Activated gamma-delta T cell treated with anti-CD3 and anti-CD28 coated beads, Interleukin-2, amount 50 U/mL, for 16 hours (primary cell): ENCODE results near the gene RGS7.
"Not testable (repeated sequence)": the region's sequence is repeated elsewhere in the genome, so short reads cannot be mapped to it uniquely, and the experiment has no call there.

Experiments
- DNase-seq: peaks from one replicate; pipeline ENCODE4 v3.0.0-alpha.2; 2020; ENCODE audit warnings: low read depth

The RGS7 gene

DNA sequence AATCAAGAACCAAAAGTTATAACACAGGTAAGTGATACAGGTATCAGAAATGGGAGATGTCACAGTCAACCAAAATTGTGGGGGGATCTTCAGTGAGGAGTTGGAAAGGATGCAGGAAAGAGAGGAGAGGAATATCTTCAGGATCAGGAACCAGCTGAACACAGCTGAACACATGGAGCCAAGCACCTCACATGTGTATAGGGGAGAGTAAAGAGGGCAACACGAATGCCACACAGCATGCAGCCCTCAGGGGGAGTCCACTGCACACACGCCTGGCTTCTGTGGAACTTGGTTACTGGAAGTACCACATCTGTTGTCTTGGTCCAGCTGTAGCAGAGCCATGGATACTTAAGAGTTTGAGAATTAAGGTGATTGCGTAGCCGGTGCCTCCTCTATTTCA, 218.8 kb downstream of the RGS7 start:
- DNase-seq = no peak

GRCh38 chr1:241136389-241136788, 220.6 kb downstream of the RGS7 start:
- no peak for DNase-seq

- no peak for DNase-seq
Observed at GRCh38 chr1:241131636-241132194, 225.3 kb downstream of the RGS7 start.

DNA sequence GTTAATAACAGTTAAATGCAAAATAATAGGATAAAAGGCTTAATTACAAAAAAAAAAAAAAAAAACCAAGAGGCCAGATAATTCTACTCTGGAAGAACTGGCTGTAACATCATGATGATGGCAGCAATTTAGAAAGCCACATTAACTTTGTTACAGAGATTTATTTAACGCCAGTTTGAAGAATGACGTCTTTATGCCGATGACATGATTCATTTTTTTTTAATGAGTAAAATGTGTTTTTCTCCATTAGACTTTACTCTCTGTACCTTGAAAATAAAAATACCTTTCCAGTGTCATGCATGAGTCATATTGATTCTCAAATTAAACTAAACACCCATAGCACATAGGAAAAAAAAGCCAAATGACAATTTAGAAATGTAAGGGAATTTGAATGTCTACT, 226.1 kb downstream of the RGS7 start:
- no peak for DNase-seq

DNA sequence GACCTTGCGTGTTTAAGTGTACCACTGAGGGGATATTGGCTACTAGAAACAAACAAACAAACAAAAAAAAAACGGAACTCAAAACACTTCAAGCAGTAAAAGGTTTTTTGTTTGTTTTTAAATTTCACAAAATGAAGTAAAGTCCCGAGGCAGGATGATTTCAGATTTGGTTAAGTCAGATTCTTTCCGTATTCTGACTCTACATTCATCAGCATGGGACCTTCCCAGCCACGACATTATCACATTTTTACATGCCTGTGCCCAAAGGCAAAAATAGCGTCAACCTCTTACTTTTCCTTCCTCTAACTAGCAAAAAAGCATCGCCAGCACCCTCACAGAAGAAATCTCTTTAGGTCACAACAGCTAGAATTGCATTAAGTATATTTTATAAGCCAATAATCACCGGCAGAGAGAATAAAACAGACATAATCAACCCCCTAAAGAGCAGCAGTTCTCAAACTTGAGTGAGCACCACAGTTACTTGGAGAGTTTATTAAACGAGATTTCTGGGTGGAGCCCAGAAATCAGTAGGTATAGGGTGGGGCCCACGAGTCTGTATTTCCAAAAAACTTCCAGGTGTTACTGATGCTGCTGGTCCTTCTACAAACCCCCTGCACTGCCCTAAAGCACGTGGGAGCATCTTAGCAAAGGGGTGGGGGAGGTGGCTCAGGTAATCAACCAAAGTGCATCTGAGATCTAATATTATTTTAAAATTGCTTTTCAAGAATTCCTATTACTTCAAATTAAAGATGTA, 227.6 kb downstream of the RGS7 start:
- no peak for DNase-seq

- DNase-seq = no peak
Observed at GRCh38 chr1:241125286-241125685, 231.7 kb downstream of the RGS7 start.

- no peak for DNase-seq
Observed at GRCh38 chr1:241118049-241118448, 239.0 kb downstream of the RGS7 start.

DNA sequence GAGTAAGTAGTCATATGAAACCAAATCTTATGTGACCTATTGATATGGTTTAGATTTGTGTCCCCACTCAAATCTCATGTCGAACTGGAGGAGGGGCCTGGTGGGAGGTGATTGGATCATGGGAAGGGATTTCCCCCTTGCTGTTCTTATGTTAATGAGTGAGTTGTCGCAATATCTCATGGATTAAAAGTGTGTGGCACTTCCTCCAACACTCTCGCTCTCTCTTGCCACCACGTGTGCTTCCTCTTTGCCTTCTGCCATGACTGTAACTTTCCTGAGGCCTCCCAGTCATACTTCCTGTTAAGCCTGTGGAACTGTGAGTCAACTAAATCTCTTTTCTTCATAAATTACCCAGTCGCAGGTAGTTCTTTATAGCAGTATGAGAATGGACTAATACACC, 241.2 kb downstream of the RGS7 start:
- no peak for DNase-seq

DNA sequence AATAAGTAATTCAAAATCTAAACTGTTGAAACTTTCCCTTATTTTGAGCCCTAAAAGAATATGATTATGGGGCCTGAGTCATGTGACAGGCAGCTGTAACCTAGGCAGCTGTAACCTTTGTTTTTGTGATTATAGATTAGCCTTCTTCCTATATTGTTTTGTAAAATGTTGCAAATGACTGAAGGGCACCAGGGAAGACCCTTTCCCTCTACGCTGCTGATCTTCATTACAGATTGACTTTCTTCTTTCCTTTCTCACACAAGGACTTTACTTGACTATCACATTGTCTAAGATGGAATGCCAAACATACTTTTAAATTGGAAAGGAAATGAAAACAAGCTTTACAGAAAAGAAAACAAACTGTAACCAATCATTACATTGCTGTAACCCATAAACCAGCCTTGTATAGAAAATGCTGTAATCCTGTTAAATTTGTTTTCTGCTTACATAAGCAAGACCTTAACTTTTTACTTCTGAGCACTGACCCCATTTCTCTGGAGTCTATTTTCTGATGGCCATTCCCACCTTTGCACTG, 242.2 kb downstream of the RGS7 start:
- DNase-seq = no peak

- no peak for DNase-seq
Observed at GRCh38 chr1:241113557-241113956, 243.4 kb downstream of the RGS7 start.

DNA sequence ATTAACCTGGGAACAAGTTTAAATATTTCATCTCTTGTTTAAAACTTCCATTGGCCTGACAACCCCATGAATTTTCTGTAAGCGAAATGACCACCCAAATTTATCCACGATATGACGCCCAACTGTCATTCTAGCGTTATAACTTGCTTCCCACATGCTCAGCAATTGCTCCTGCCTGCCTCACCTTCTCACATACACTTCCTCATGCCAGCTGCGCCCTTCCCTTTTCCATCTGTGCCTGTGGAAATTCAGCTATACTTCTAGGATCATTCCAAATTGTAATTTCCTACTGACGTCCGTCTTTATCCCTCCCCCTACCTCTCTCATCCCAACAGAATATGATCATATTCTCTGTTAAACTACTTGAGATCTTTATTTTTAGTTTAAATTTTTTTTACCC, 248.0 kb downstream of the RGS7 start:
- DNase-seq = no peak

GRCh38 chr1:241105147-241105546, 251.9 kb downstream of the RGS7 start:
- no peak for DNase-seq

DNA sequence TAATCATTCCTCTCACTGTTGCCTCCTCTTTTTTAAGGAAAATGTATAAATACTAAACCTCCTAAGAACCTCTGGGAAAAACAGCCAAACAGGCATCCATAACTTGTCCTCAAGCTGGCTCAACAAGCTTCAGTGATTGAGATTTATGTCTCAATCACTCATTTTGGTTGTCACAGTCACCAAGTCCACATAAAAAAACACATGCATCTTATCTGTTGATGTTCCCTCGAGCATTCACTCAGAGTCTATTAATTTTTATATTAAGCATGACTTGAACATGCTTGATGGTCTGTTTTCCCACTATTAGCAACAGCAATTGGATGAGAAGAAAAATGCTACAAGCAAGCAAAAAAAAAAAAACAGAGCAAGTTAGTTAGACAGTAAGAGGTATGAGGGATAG, 254.3 kb downstream of the RGS7 start:
- no peak for DNase-seq

DNA sequence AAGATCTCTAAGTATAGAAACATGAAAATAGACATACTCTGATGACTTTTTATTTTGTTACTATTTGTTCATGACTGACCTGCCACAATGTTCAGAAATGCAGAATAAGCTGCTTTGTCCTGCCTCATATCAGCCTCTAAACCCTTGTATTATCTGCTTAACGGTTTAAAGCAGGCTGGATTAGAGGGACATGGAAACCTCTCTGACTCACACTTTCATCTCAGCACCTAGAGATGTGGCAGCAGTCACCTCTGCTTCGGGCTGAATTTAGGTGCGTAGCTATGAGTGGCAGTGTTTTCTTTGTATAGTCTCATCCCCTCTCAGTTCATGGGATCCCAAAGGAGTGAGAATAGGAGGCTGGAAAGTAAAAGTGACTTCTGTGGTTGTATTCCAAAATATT, 255.4 kb downstream of the RGS7 start:
- DNase-seq = no peak

GRCh38 chr1:241097479-241097878, 259.5 kb downstream of the RGS7 start:
- DNase-seq = no peak

DNA sequence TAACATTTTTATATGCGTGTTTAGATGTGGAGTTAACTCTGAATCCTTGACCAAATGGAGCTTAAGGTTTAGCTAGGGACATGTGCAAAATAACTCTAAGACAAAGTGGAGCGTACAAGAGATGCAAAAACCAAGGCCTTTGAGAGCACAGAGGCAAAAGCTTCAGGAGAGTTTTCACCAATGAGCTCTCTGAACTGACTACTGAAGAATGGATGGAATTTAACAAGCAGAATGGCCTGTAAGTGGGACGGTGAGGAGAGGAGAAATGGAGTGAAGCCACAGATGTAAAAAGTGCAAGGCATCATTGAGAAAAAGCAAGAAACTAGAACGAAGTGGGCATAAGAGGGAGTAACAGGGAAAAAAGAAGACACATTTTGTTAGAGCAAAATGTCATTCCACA, 260.0 kb downstream of the RGS7 start:
- DNase-seq = no peak

- no peak for DNase-seq
Observed at GRCh38 chr1:241095847-241096246, 261.2 kb downstream of the RGS7 start.

- DNase-seq = no peak
Observed at GRCh38 chr1:241090798-241091197, 266.2 kb downstream of the RGS7 start.

DNA sequence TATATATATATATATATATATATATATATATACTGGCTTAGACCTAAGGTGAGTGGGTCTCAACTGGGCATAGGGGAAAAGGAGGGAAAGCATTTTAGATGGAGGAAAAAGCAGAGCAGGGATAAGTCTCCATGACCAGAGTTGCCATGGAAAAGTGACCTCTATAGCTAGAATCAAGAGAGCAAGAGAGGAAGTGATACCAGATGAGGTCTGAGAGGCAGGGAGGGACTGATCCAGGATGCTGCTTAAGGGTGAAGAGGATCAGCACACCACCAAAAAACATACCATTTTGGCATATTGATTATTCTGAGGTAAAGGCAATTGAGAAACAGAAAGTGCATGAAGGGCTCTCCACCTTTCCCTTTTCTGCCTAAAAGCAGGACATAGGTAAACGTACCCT, 267.9 kb downstream of the RGS7 start:
- DNase-seq = not testable (repeated sequence)

DNA sequence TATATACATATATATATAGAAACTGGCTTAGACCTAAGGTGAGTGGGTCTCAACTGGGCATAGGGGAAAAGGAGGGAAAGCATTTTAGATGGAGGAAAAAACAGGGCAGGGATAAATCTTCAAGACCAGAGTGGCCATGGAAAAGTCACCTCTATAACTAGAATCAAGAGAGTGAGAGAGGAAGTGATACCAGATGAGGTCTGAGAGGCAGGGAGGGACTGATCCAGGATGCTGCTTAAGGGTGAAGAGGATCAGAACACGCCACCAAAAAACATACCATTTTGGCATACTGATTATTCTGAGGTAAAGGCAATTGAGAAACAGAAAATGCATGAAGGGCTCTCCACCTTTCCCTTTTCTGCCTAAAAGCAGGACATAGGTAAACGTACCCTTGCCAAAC, 268.9 kb downstream of the RGS7 start:
- DNase-seq = not testable (repeated sequence)

- DNase-seq = no peak
Observed at GRCh38 chr1:241086686-241087085, 270.3 kb downstream of the RGS7 start.

DNA sequence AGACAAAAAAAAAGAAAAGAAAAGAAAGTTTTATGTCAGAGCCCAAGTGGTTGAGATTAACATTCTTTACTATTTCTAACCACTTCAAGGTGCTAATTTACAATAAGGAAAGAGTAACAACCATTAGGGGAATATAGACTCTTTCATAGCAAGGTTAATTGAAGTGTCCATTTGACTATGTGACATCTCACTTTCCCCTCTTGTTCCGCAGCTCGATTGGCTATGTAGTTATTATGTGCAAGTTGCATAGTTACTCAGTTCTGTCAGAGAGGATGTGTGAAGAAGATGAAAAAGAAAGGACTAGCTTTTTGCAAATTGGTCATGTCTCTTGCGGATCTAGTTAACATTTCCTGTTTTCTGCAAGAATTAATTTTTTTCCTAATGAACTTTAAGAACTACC, 273.7 kb downstream of the RGS7 start:
- no peak for DNase-seq

- no peak for DNase-seq
Observed at GRCh38 chr1:241081473-241081872, 275.5 kb downstream of the RGS7 start.

DNA sequence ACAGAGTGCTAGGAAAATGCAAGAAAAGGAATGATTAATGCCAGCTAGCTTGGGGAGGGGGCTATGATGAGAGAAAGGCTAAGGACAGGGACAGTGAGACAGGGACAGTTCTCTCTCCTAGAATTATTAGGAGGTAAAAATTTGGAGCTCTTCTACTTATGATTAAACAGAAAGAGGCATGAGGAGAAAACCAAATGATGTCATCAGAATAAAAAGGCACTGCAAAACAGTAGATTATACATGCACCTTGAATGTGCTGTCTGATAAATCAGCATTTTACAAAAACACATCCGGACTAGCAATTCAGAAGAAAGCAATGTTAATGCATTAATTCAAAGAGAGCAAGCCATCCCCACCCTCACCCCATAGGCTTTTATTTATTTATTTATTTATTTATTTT, 277.5 kb downstream of the RGS7 start:
- DNase-seq = no peak
